HL-60 (cell line): ENCODE data around the gene ANXA7.

Source experiments
- DNase-seq, 2 experiments: peaks; one replicate each; pipeline ENCODE4 v3.0.0-alpha.2; 2010 to 2020; ENCODE audit warnings: low read depth in 1 of 2, low spot score in 1 of 2
- H3K27ac ChIP-seq: fragments of 250-450 bp; sonication (Bioruptor Pico); replicated peaks from 2 replicates; pipeline ENCODE4 v1.5.1; 2020; ENCODE audit warnings: mild to moderate bottlenecking, moderate library complexity
- H3K27me3 ChIP-seq: fragments of 250-450 bp; sonication (Bioruptor Pico); 2 replicates; pipeline ENCODE4 v1.5.1; 2021; ENCODE audit warnings: mild to moderate bottlenecking, moderate library complexity; ENCODE audit not compliant: insufficient read depth, poor library complexity, severe bottlenecking
- H3K4me3 ChIP-seq: replicated peaks from 2 replicates; pipeline ENCODE4 v1.5.1; 2011; ENCODE audit warnings: mild to moderate bottlenecking, control low read depth, low read length; ENCODE audit not compliant: insufficient read depth
- GABPA ChIP-seq: IDR thresholded peaks from 2 replicates; pipeline ENCODE4 v1.6.1; 2012; ENCODE audit warnings: low read depth
- POLR2AphosphoS5 ChIP-seq: IDR thresholded peaks from 2 replicates; pipeline ENCODE4 v1.6.1; 2012; ENCODE audit warnings: low read depth
- SPI1 ChIP-seq: IDR thresholded peaks from 2 replicates; pipeline ENCODE4 v1.6.1; 2012; ENCODE audit warnings: low read depth, mild to moderate bottlenecking, borderline replicate concordance
- TF ChIP-seq, protein P1 (sequence below): IDR thresholded peaks from one replicate; pipeline ENCODE4 v1.5.1; 2011; ENCODE audit warnings: low read length, control low read depth, inconsistent platforms; ENCODE audit not compliant: insufficient read depth
- TF ChIP-seq, protein P2 (sequence below): IDR thresholded peaks from 2 replicates; pipeline ENCODE4 v1.6.1; 2012; ENCODE audit warnings: low read depth; ENCODE audit not compliant: insufficient replicate concordance

ANXA7 gene

DNA sequence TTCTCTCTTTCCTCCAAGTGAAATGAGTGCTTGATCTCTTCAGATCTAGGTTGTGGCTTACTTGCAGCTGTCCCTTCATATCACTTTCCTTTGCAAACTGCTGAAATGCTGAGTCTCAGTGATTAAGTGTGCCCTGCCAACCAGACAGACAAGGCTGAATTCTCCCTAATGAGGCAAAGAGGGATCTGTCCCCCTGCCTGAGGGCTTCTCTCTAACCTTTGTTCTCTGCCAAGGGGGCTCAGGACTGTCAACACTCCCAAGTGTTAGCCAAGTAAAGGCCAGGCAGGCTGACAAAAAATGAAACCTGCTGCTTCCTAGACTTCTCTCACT lies 19.6 kb upstream of the ANXA7 start, which contains the start of gene MSS51:
MSS51 (minus strand) TSS at position 24 of the 330 bp plus-strand sequence. CDS start 5,277 bp downstream, outside the sequence.
- TF ChIP-seq, protein P1, sequence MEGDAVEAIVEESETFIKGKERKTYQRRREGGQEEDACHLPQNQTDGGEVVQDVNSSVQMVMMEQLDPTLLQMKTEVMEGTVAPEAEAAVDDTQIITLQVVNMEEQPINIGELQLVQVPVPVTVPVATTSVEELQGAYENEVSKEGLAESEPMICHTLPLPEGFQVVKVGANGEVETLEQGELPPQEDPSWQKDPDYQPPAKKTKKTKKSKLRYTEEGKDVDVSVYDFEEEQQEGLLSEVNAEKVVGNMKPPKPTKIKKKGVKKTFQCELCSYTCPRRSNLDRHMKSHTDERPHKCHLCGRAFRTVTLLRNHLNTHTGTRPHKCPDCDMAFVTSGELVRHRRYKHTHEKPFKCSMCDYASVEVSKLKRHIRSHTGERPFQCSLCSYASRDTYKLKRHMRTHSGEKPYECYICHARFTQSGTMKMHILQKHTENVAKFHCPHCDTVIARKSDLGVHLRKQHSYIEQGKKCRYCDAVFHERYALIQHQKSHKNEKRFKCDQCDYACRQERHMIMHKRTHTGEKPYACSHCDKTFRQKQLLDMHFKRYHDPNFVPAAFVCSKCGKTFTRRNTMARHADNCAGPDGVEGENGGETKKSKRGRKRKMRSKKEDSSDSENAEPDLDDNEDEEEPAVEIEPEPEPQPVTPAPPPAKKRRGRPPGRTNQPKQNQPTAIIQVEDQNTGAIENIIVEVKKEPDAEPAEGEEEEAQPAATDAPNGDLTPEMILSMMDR = no peak
- no peak for TF ChIP-seq SPI1
- no peak for TF ChIP-seq GABPA
- TF ChIP-seq, protein P2, sequence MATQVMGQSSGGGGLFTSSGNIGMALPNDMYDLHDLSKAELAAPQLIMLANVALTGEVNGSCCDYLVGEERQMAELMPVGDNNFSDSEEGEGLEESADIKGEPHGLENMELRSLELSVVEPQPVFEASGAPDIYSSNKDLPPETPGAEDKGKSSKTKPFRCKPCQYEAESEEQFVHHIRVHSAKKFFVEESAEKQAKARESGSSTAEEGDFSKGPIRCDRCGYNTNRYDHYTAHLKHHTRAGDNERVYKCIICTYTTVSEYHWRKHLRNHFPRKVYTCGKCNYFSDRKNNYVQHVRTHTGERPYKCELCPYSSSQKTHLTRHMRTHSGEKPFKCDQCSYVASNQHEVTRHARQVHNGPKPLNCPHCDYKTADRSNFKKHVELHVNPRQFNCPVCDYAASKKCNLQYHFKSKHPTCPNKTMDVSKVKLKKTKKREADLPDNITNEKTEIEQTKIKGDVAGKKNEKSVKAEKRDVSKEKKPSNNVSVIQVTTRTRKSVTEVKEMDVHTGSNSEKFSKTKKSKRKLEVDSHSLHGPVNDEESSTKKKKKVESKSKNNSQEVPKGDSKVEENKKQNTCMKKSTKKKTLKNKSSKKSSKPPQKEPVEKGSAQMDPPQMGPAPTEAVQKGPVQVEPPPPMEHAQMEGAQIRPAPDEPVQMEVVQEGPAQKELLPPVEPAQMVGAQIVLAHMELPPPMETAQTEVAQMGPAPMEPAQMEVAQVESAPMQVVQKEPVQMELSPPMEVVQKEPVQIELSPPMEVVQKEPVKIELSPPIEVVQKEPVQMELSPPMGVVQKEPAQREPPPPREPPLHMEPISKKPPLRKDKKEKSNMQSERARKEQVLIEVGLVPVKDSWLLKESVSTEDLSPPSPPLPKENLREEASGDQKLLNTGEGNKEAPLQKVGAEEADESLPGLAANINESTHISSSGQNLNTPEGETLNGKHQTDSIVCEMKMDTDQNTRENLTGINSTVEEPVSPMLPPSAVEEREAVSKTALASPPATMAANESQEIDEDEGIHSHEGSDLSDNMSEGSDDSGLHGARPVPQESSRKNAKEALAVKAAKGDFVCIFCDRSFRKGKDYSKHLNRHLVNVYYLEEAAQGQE = no peak
- no peak for TF ChIP-seq POLR2AphosphoS5
- no peaks in the 10 kb centered on the region for H3K27me3 ChIP-seq
- no peak for DNase-seq
- H3K27ac ChIP-seq = no peak within 1 kb of the TSS
- H3K4me3 ChIP-seq = no peak within 1 kb of the TSS

DNA sequence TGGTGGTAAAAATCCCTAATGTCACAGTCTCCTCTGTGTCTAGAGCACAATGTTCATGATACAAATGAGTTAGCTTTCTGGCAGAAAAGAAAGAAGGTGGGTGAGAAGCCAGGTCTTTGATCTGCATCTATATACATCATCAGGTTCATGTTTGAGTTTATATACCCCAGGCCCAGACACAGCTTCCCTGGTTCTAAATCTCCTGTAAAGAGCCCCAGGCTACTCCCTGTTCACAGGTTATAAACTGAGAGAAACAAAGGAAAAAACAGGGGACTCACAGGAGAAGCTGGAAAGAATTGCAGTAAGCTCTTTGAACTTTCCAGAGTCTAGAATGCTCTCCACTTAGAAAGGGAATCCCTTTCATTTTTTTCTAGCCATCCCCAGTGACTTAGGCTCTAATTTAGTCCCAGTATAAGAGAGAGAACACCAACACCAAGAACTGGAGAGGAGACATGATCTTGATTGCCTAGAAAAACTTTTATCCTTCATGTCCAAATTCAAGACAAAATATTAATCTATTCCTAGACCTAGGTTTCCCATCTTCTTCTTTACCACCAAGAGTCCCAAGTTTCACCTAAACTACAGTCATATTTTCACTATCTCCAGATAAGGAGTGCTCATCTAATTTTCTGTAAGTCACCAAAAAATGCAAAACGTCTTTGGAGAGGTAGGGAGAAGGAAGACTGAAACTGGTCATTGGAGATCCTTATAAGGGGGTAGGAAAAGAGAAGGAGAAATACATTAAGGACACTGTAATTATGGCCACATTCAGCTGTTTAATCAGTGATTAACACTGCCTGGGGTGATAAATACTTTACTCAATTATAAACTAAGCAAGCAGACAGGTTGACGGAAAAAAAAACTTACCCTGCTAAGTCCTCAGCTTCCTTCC lies 19.0 kb upstream of the ANXA7 start:
- H3K27ac ChIP-seq = no peak overlapping the region
- no peak overlapping the region for H3K4me3 ChIP-seq
- TF ChIP-seq, protein P2 = no peak
- TF ChIP-seq GABPA (no peak), POLR2AphosphoS5 (no peak), SPI1 (no peak)
- TF ChIP-seq, protein P1 = no peak
- DNase-seq = no peak
- H3K27me3 ChIP-seq = no peaks in the 10 kb centered on the region

DNA sequence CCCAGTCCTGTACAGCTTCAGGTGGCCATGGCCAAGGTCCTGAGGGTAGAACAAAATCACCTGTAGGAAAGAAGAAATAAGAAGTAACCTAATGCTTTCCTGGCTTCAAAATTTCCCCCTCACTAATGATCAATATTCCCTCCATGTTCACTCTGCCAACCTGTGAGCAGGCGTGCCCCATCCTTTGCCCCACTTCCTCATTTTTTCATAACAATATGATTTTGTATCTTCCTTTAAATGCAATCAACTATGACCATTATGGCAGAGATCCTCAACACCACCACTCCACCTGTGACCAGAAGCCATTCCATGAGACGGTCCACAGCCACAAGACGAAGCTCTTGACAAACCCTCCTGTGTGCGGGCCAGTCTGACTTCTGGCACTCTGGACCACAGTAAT lies 12.5 kb upstream of the ANXA7 start:
- TF ChIP-seq SPI1 = peak; percentile 86
- TF ChIP-seq POLR2AphosphoS5 = no peak
- Histone ChIP-seq H3K27me3 (no peaks in the 10 kb centered on the region), H3K27ac (no peak overlapping the region), H3K4me3 (no peak overlapping the region)
- DNase-seq = no peak

DNA sequence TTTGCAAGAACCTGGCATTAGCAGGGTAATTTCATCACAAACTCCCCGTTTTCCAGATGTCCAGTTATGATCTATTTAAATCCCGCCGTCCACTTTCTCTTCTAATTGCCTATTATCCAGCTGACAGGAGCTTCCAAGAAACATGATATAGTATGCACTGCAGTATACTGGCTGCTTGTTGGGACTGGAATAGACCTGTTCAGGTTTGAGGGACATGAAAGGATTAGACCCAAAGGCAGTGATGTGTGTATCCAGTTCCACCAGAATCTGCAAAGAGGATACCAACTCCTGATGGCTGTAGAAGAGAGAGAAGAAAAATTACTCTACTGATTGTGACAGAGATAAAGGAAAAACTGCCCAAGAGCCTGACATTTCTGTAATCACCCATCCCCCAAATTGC lies 10.6 kb upstream of the ANXA7 start:
- no peak for DNase-seq
- TF ChIP-seq, protein P2 = no peak
- TF ChIP-seq, protein P1 = no peak
- TF ChIP-seq GABPA (no peak), SPI1 (no peak), POLR2AphosphoS5 (no peak)
- H3K4me3 ChIP-seq = no peak overlapping the region
- no peak overlapping the region for H3K27ac ChIP-seq
- H3K27me3 ChIP-seq = no peaks in the 10 kb centered on the region
